ENCODE data around the gene CLTA.

DNA sequence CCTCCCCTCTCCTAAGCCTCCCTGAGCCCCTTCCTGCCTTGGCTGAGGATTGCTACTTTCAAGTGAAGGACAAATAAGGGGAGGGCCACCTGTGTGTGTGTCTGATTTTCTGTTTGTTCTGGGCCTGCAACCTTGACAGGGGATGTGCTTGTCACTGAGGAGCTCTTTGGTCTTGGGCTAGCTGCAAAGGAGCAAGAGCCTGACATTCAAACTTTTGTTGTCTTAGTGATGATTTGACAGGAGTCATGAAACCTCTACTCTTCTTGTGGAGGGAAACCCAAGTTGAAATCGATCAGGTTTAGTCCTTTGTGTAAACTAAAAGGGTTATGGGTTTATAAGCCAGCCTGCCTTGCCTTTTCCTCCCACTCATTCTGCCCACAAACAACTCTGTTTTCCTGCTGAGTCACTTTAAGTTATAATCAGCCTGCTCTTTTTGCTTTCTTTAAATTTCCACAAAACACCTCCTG lies 16.9 kb downstream of the CLTA start:
- TF ChIP-seq, protein P1, sequence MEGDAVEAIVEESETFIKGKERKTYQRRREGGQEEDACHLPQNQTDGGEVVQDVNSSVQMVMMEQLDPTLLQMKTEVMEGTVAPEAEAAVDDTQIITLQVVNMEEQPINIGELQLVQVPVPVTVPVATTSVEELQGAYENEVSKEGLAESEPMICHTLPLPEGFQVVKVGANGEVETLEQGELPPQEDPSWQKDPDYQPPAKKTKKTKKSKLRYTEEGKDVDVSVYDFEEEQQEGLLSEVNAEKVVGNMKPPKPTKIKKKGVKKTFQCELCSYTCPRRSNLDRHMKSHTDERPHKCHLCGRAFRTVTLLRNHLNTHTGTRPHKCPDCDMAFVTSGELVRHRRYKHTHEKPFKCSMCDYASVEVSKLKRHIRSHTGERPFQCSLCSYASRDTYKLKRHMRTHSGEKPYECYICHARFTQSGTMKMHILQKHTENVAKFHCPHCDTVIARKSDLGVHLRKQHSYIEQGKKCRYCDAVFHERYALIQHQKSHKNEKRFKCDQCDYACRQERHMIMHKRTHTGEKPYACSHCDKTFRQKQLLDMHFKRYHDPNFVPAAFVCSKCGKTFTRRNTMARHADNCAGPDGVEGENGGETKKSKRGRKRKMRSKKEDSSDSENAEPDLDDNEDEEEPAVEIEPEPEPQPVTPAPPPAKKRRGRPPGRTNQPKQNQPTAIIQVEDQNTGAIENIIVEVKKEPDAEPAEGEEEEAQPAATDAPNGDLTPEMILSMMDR (conservative IDR thresholded peaks at IDR 0.05; ENCODE audit: low read length): no peak
- no peak for TF ChIP-seq EZH2phosphoT487 (IDR thresholded peaks at IDR 0.05; ENCODE audit: borderline replicate concordance, low read depth, low read length)
